SH-SY5Y (cell line): ENCODE measurements around the gene C1orf146.

Source experiments
- GATA2 ChIP-seq: IDR thresholded peaks from 2 replicates; pipeline ENCODE4 v1.6.1; 2011; ENCODE audit warnings: mild to moderate bottlenecking, low read depth, low read length
- GATA3 ChIP-seq: IDR thresholded peaks from 2 replicates; pipeline ENCODE4 v1.6.1; 2011; ENCODE audit warnings: low read depth, mild to moderate bottlenecking, low read length, moderate library complexity

DNA sequence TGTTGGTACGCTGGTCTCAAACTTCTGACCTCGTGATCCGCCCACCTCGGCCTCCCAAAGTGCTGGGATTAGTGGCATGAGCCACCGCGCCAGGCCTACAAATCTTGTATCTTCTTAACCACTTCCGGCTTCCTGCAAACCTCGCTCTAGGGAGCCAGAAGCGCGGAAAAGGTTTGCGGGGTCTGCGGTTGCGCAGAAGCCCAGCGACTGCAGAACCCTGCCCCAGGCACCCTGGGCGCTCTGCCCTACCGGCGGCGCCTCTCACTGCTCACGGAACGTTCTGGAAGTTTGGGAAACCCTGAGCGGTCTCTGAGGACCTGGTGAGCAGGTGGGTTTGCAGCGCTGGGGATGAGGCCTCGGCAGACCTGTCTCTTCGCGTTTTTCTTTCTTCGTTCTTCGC lies at the start of gene C1orf146:
- TF ChIP-seq GATA3 (no peak), GATA2 (no peak)
